Pancreas (tissue), 10 donors: ENCODE data around the gene CLTCL1. TPM values are rescaled to one million over a fixed set of nuclear protein-coding genes. Genes with fewer than 3 reads are reported as not detected.

Experiments
- ATAC-seq, 4 donors: fragments of 200-7000 bp; cut with Tn5 transposase; one replicate each; pipeline versions ENCODE4 v1.8.0 to v1.9.1; 2020; ENCODE audit warnings: mild to moderate bottlenecking in 4 of 4, moderate library complexity in 4 of 4
- DNase-seq, 6 donors: peaks; one replicate each; pipeline ENCODE4 v3.0.0-alpha.2; 2020
- FAIRE-seq: peaks from 2 replicates; lab custom pipeline; 2012; peaks lifted over from hg19 to GRCh38; lab: Jason Lieb, UNC
- H3K27ac ChIP-seq, 4 donors: fragments of 200-600 bp; sonication (generic); 1 replicate in 3 of 4; 2 replicates in 1 of 4; pipeline versions ENCODE4 v1.5.0 to v1.8.0; 2020
- H3K27me3 ChIP-seq, 4 donors: fragments of 200-600 bp; one replicate each; pipeline ENCODE4 v1.8.0; 2021
- H3K36me3 ChIP-seq, 3 donors: fragments of 200-600 bp; sonication (generic) in 1 of 3; one replicate each; pipeline versions ENCODE4 v1.5.0 to v1.8.0; 2020 to 2021
- H3K4me1 ChIP-seq, 3 donors: fragments of 200-600 bp; one replicate each; pipeline ENCODE4 v1.8.0; 2021
- H3K4me3 ChIP-seq, 4 donors: fragments of 200-600 bp; sonication (generic) in 2 of 4; one replicate each; pipeline versions ENCODE4 v1.5.0 to v1.8.0; 2020 to 2021
- H3K9me3 ChIP-seq, 4 donors: fragments of 200-600 bp; one replicate each; pipeline ENCODE4 v1.8.0; 2021
- CTCF ChIP-seq, 4 donors: fragments of 200-600 bp; sonication (generic) in 3 of 4; IDR thresholded peaks; one replicate each; pipeline versions ENCODE4 v1.5.0 to v1.8.0; 2021; ENCODE audit warnings: antibody characterized with exemption in 4 of 4
- WGBS, 2 donors: extraction: QIAGEN DNeasy Blood & Tissue Kit; methylation state at CpG; one replicate each; pipeline ENCODE4 v1.1.7; 2013; 5-methylcytosine and 5-hydroxymethylcytosine counted together
- intact Hi-C, 3 donors: fragments of 100-400 bp; cut with DNase I; formaldehyde crosslinking; loops; one replicate each; pipeline versions ENCODE4 v1.11.1 to v1.14.2; 2022
- polyA plus RNA-seq, 2 donors: library from polyadenylated mRNA; stranded (reverse); fragments of 200-250 nt; gene quantifications; one replicate each; pipeline ENCODE4 v1.2.3, GENCODE V29; 2013
- total RNA-seq, 6 donors: library from RNA; stranded (reverse); fragmentation: NEBNext Ultra II Directional in 4 of 6; extraction: Animal tissue kit (Norgen Biotek cat#: 25700) in 4 of 6; gene quantifications; one replicate each; pipeline versions ENCODE4 v1.2.1 to v1.2.4, GENCODE V29; 2021 to 2023
- donor health status: healthy with polysubstance abuse.
- donor health status: DM: no; HTN: no; CAD: no; lungs with moderate emphysema.
- donor health status: DM: no; HTN: no; CAD: no.
- donor health status: control.
- donor health status: control.
- donor health status: Bipolar disorder and iron deficiency.
- donor health status: DM: yes; HTN: yes; CAD: no.
- donor health status: DM: no; HTN: no; CAD: no.
- donor health status: DM: no; HTN: no; CAD: no.
- donor health status: DM: yes; HTN: yes; CAD: no.

CLTCL1 gene
- total and polyA plus RNA-seq, 8 donors, result 1.7 to 6.4 (median 2.2) TPM

DNA sequence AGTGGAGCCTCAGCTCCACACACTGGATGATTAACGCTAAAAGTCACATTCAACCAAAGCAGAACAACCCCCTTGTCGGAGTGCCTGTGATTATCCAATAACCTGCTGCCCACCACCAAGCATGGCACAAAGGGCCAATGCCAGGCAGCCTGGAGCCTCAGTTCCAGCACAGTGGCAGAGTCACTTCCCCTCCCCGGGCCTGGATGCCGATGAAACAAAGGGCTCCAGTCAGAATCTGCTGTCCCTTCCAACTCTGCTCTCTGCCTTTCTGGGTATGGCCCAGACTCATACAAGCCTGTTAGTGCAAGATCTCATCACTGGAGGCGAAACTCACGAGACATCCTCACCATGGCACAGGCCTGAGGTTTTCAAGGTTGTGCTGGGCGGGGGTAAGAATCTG, 52.1 kb downstream of the CLTCL1 start:
- no peak for FAIRE-seq

DNA sequence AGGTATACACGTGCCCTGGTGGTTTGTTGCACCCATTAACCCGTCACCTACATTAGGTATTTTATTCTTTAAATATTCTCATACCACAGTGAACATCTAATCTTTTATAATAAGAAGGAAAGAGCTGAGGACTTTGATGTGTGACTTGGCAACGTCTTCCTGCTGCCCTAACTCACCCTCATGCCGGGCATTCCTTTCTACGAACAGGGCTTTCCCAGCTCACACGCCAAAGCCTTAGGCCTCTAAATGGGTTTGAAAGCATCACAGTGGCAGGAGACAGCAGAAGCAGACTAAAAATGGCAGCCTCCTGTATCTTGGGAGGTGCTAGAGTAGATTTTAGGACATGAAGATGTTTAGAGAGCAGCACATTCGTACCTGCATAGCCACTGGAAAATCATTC, 52.6 kb downstream of the CLTCL1 start:
- Histone ChIP-seq H3K4me3 (no peak overlapping the region), H3K27me3 (no peaks in the 10 kb centered on the region), H3K9me3 (no peaks in the 10 kb centered on the region), H3K4me1 (no peaks in the 10 kb centered on the region), H3K27ac (no peak overlapping the region), H3K36me3 (no peaks in the 10 kb centered on the region)
- ATAC-seq (no peak), FAIRE-seq (no peak), DNase-seq (no peak)
- WGBS, 2 donors, result 82 to 88% methylated on average over 7 of the region's 7 CpGs
- TF ChIP-seq CTCF (IDR thresholded peaks at IDR 0.05), result no peak
- intact Hi-C loops, result no loop called here

More for the DNA sequence above, 52.1 kb downstream of the CLTCL1 start:
- Histone ChIP-seq H3K36me3 (no peaks in the 10 kb centered on the region), H3K4me1 (no peaks in the 10 kb centered on the region), H3K9me3 (no peaks in the 10 kb centered on the region), H3K4me3 (no peak overlapping the region), H3K27me3 (no peaks in the 10 kb centered on the region), H3K27ac (no peak overlapping the region)
- WGBS, 2 donors, result 91 to 95% methylated on average over 7 of the region's 7 CpGs
- DNase-seq (no peak), ATAC-seq (no peak)
- TF ChIP-seq CTCF (IDR thresholded peaks at IDR 0.05), result no peak
- intact Hi-C loops, result no loop called here

- Histone ChIP-seq H3K27me3 (no peaks in the 10 kb centered on the region), H3K4me1 (no peaks in the 10 kb centered on the region), H3K9me3 (no peaks in the 10 kb centered on the region), H3K4me3 (no peak overlapping the region), H3K27ac (no peak overlapping the region), H3K36me3 (no peaks in the 10 kb centered on the region)
- FAIRE-seq (no peak), ATAC-seq (no peak), DNase-seq (no peak)
- 74 to 86% methylated on average over 4 of the region's 4 CpGs for WGBS, 2 donors
- intact Hi-C loops, result no loop called here
- TF ChIP-seq CTCF (IDR thresholded peaks at IDR 0.05), result no peak
Measured at GRCh38 chr22:19235874-19236273, 55.6 kb downstream of the CLTCL1 start.

- no peaks in the 10 kb centered on the region for H3K9me3 ChIP-seq
- H3K4me3 ChIP-seq, result no peak overlapping the region
- H3K27ac ChIP-seq, result no peak overlapping the region
- DNase-seq, result no peak
- no peaks in the 10 kb centered on the region for H3K27me3 ChIP-seq
- 86 to 90% methylated on average over 14 of the region's 14 CpGs for whole genome bisulfite sequencing, 2 donors
- FAIRE-seq, result no peak
- intact Hi-C loops, result no loop called here
- H3K4me1 ChIP-seq, result no peaks in the 10 kb centered on the region
- TF ChIP-seq CTCF (IDR thresholded peaks at IDR 0.05), result no peak
- ATAC-seq, result no peak
- H3K36me3 ChIP-seq, result no peaks in the 10 kb centered on the region
Measured at GRCh38 chr22:19234126-19234896, 57.2 kb downstream of the CLTCL1 start.

- H3K9me3 ChIP-seq, result no peaks in the 10 kb centered on the region
- DNase-seq (no peak), FAIRE-seq (no peak), ATAC-seq (no peak)
- no peak overlapping the region for H3K4me3 ChIP-seq
- no peaks in the 10 kb centered on the region for H3K36me3 ChIP-seq
- H3K27me3 ChIP-seq, result no peaks in the 10 kb centered on the region
- intact Hi-C loops, result no loop called here
- WGBS, 2 donors, result 92 to 96% methylated on average over 11 of the region's 11 CpGs
- TF ChIP-seq CTCF (IDR thresholded peaks at IDR 0.05), result no peak
- no peaks in the 10 kb centered on the region for H3K4me1 ChIP-seq
- no peak overlapping the region for H3K27ac ChIP-seq
Measured at GRCh38 chr22:19233189-19233661, 58.3 kb downstream of the CLTCL1 start.
